ENCODE results near the gene GOLGA6D. TPM values are rescaled to one million over a fixed set of nuclear protein-coding genes. Genes with fewer than 3 reads are reported as not detected.
"Not testable (repeated sequence)": the region's sequence is repeated elsewhere in the genome, so short reads cannot be mapped to it uniquely, and the experiment has no call there.

Gene GOLGA6D
- total RNA-seq, 1 experiment from 2014 or later = 0.35 TPM

DNA sequence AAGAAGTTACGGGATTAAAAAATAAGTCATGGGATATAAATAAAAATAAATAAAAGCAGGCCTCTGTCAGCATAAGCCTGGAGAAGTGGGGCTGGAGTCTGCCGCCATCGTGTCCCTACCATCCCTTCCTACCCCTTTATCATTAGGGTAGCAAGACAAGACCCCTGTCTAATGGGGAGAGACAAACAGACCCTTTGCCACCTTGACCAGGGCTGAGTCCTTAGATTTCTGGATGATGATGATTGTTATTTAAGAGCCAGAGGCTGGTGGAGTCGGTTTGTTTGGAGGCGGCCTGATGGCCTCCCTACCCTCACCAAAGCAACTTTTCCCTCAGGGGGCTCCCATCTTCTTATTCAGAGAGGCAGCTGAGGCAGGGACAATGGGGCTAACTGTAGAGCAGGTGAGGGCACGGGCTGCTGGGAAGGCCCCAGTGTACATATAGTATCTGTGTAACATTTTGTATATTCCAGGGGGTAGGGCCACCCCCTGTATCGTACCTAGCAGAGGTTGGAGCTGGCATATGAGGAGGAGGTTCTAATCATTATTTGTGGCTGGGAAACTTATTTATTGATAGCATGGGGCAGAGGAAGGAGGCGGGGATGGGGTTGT lies 8.8 kb upstream of the GOLGA6D start:
- not testable (repeated sequence) for H3K9me3 Mint-ChIP-seq; H3K79me1 ChIP-seq (ENCODE audit: insufficient read depth, low read depth, low read length, poor library complexity, severe bottlenecking); H3K56ac ChIP-seq (ENCODE audit: insufficient read length, low read depth, low read length); H2AK5ac ChIP-seq (ENCODE audit: insufficient read length, low read length); H4K8ac ChIP-seq (replicated peaks; ENCODE audit: insufficient read length, low read depth, low read length); H3T11ph ChIP-seq (ENCODE audit: low read length); H3K23ac ChIP-seq (ENCODE audit: insufficient read length, low read depth, low read length); H3K79me2 ChIP-seq (ENCODE audit: insufficient read depth, low read length); H3K9me3 ChIP-seq (ENCODE audit: control insufficient read depth, low read depth, low read length); H3K9ac ChIP-seq (ENCODE audit: extremely low read depth, insufficient read length, low read length); H3K4me3 Mint-ChIP-seq; H3K18ac ChIP-seq (ENCODE audit: insufficient read length, low read depth, low read length); H4K5ac ChIP-seq (ENCODE audit: insufficient read length, low read depth, low read length); H3K27me3 ChIP-seq (ENCODE audit: insufficient read depth, low read length); H3K36me3 Mint-ChIP-seq (ENCODE audit: insufficient read depth in 1 of 3, low read depth in 3 of 3); H3K27me3 Mint-ChIP-seq (ENCODE audit: low read depth); DNase-seq; H3K14ac ChIP-seq (ENCODE audit: insufficient read depth, low read length); H4K20me1 ChIP-seq (ENCODE audit: control insufficient read depth, insufficient read depth, insufficient read length); H3K27ac ChIP-seq (ENCODE audit: insufficient read length, low read depth, low read length); H2AFZ ChIP-seq (ENCODE audit: low read length); H3K4me1 ChIP-seq (ENCODE audit: insufficient read depth, low read length); H2BK15ac ChIP-seq (ENCODE audit: low read depth, low read length); H3K4ac ChIP-seq (ENCODE audit: low read depth, low read length); H3K4me2 ChIP-seq (ENCODE audit: insufficient read depth, insufficient read length, low read length); H2BK20ac ChIP-seq (ENCODE audit: low read depth, low read length, poor library complexity, severe bottlenecking); H2BK5ac ChIP-seq (ENCODE audit: insufficient read length, low read length); H2BK12ac ChIP-seq (ENCODE audit: insufficient read length, low read depth, low read length); H4K91ac ChIP-seq (ENCODE audit: insufficient read length, low read depth, low read length); H2BK120ac ChIP-seq (ENCODE audit: low read depth, low read length, poor library complexity, severe bottlenecking); H3K23me2 ChIP-seq (ENCODE audit: insufficient read length, low read depth, low read length, poor library complexity, severe bottlenecking)
- Mint-ChIP-seq H3K27ac (0 out of 7 replicates have a peak overlapping the region, but pooled peaks of 1 of the 3 experiments have one; percentile 59), H3K4me1 (peaks cover 7 to 11% of the 10 kb centered on the region in 2 experiments)
- WGBS (ENCODE audit: extremely low coverage, insufficient read length, low lambda C conversion rate) = no CpG with 5 or more reads among the region's 8 CpGs

Data from H9 (cell line).